ENCODE results near the gene ZNF407.

ZNF407 gene

DNA sequence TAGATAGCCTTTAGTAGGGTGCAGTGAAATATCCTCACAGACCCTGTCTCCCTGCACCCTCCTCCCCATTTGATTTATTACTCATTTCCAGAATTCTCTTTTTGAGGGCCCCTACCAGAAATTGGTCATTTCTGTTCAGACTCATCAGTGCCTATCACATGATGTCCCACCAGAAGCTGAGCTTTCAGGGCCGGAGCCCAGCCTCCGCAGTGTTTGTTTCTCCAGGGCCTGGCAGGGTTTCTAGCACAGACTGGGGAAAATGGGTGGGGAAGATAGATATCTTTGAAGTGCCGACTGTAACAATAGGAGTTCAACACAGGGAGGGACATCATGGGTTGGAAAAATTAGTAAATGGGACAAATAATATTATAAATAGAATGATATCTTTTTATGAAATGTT lies 403.2 kb downstream of the ZNF407 start:
- no peaks in the 10 kb centered on the region for H3K4me1 Mint-ChIP-seq
- peaks cover 9% of the 10 kb centered on the region for H3K36me3 Mint-ChIP-seq
- ATAC-seq (ENCODE audit: low read depth) (no peak), DNase-seq (ENCODE audit: low spot score in 2 of 2) (no peak)
- no peaks in the 10 kb centered on the region for H3K9me3 Mint-ChIP-seq
- no peaks in the 10 kb centered on the region for H3K27me3 Mint-ChIP-seq
- H3K4me3 Mint-ChIP-seq = no peak overlapping the region
- no peak overlapping the region for H3K27ac Mint-ChIP-seq

DNA sequence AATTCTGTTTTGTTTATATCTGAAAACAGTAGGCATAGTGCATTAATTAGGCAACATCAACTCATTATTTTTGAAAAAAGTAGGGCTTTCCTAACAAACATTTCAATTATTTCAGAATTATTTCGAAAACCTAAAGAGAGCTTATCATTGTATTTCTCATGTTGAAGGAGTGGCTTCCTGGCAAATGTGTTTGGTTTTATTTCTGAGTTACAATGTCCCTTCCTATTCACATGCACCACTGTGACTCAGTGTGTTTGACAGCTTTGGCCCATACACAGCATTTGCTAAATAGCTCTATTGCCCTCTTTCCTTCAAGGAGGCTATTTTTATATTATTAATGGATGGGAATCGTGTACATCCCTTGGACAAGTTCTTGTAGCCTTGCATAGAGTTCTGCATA lies 405.4 kb downstream of the ZNF407 start:
- ATAC-seq (ENCODE audit: low read depth) (no peak), DNase-seq (ENCODE audit: low spot score in 2 of 2) (no peak)
- Mint-ChIP-seq H3K9me3 (no peaks in the 10 kb centered on the region), H3K4me3 (no peak overlapping the region), H3K36me3 (peaks cover 10% of the 10 kb centered on the region), H3K4me1 (no peaks in the 10 kb centered on the region), H3K27ac (no peak overlapping the region), H3K27me3 (no peaks in the 10 kb centered on the region)

DNA sequence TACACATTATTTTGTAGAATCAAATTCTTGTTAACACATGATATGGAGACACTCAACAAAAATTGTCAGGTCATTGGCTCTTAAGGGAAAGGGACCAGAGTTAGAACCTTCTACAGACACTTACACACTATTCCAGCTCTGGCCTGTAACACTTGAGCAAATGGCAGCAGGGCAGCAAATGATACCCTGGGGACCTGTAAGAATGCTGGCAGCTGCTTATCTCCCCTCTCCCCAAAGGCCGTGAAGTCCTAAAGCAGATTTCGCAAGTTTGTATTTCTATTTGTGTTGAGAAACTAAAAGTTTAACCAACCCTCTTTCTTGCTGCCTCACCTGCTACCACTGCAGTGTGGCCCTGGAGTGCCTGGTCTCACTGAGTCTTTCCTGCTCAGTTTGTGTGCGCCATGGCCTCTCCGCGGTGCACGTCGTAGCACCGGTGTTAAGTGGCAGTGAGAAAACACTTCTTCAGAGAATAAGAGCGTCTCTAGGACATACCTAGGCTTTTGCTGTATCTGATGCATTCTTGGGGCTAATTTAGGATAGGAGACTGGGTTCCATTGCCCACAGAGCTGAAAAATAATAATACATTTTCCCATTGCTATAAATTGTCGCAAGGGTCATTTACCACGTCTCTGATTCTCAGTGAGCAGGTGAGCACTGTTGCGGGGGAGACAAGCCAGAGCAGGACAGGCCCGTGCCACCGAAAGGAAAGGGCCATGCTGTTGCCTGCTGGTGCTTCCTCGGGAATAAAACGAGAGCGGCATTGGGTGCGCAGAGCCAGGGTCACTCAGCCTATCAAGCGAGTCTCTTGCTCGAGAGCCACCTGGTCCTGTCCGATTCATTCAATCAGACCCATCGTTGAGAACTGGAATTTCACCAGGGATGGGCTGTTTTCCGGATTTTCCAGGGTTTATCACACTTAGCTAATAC lies 406.4 kb downstream of the ZNF407 start:
- Mint-ChIP-seq H3K9me3 (no peaks in the 10 kb centered on the region), H3K4me1 (no peaks in the 10 kb centered on the region), H3K27me3 (no peaks in the 10 kb centered on the region), H3K27ac (no peak overlapping the region), H3K36me3 (peaks cover 7% of the 10 kb centered on the region), H3K4me3 (no peak overlapping the region)
- DNase-seq (ENCODE audit: low spot score in 2 of 2) = no peak
- ATAC-seq (ENCODE audit: low read depth) = no peak

DNA sequence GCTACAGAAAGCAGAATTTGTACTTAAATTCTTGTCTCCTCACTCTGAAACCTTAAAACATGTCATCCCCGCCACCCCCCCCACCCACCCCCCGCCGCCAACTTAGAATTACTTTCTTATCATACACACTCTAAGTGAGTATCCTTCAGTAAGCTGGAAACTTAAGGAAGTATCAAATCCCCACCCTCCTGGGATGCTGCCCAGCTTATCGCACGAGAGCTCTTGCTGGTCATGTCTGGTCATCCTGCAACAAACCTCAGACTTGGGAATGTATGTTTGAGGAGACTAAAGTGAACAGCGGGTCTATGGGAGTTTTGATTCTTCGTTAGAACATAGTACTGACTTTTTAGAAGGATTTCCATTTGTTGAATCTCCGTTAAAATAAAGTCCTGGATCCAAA lies 408.0 kb downstream of the ZNF407 start:
- Mint-ChIP-seq H3K27me3 (no peaks in the 10 kb centered on the region), H3K36me3 (peaks cover 11% of the 10 kb centered on the region), H3K4me3 (no peak overlapping the region), H3K27ac (no peak overlapping the region), H3K9me3 (no peaks in the 10 kb centered on the region), H3K4me1 (no peaks in the 10 kb centered on the region)
- ATAC-seq (ENCODE audit: low read depth) (no peak), DNase-seq (ENCODE audit: low spot score in 2 of 2) (no peak)

DNA sequence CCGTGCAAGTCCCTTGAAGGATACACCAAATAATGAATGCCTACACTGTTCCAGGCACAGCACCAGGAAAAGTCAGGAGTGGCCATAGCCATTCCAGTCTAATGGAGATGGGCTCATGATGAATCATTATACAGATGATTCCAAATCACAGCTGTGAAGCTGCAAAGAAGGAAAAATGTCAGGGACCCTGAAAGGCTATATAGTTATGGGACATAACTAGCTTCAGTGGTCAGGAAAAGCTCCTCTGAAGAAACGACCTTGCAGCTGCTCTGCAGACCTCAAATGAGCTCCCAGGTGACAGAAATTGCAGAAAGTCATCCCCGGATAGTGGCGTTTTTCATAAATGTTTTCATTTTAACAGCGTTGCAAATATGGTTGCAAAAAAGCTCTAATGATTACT lies 410.5 kb downstream of the ZNF407 start:
- Mint-ChIP-seq H3K27me3 (no peaks in the 10 kb centered on the region), H3K27ac (no peak overlapping the region), H3K9me3 (no peaks in the 10 kb centered on the region), H3K4me1 (no peaks in the 10 kb centered on the region), H3K4me3 (no peak overlapping the region), H3K36me3 (peaks cover 11% of the 10 kb centered on the region)
- ATAC-seq (ENCODE audit: low read depth) (no peak), DNase-seq (ENCODE audit: low spot score in 2 of 2) (no peak)

DNA sequence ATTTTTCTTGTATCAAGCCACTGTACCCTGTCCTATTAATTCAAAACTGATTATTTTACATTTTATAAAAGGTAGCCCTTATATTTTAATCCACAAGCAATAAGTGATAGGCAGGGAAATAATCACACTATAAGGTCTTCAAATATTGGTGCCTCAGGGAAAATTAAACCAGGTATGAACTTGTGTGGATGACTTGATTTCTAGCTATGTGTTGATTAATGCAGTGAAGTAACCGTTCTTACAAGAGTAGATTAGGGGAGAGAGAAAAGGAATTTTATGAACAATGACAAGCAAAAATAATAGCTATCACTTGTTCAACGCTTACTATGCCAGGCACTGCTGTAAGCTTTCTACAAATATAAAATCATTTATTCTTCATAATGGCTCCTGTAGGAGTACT lies 411.6 kb downstream of the ZNF407 start:
- H3K4me3 Mint-ChIP-seq = no peak overlapping the region

DNA sequence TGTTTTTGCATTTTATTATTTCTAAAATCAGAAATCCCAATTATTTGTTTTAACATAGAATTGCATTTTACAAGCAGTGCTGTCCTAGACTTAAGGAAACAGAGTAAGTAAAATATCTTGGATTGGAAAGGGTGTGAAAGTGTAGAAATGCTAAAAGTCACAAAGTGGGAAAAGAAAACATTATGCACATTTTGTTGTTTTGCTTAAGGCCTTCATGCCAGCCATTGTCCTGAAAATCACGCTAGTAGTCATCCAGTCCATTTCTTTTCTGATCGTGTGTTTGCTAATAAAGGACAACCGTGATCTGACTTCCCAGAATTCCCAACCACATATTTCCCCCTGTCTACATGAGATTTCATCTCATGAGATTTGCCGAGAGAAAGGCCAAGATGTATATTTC lies 412.2 kb downstream of the ZNF407 start:
- Mint-ChIP-seq H3K4me1 (peaks cover 6% of the 10 kb centered on the region), H3K27me3 (no peaks in the 10 kb centered on the region), H3K4me3 (no peak overlapping the region), H3K27ac (no peak overlapping the region), H3K36me3 (peaks cover 9% of the 10 kb centered on the region), H3K9me3 (no peaks in the 10 kb centered on the region)
- ATAC-seq (ENCODE audit: low read depth) (no peak), DNase-seq (ENCODE audit: low spot score in 2 of 2) (no peak)

More for the DNA sequence above, 411.6 kb downstream of the ZNF407 start:
- H3K9me3 Mint-ChIP-seq = no peaks in the 10 kb centered on the region
- no peak for DNase-seq (ENCODE audit: low spot score in 2 of 2)
- H3K27ac Mint-ChIP-seq = no peak overlapping the region
- H3K4me1 Mint-ChIP-seq = peaks cover 4% of the 10 kb centered on the region
- no peaks in the 10 kb centered on the region for H3K27me3 Mint-ChIP-seq
- ATAC-seq (ENCODE audit: low read depth) = no peak
- H3K36me3 Mint-ChIP-seq = peaks cover 9% of the 10 kb centered on the region

DNA sequence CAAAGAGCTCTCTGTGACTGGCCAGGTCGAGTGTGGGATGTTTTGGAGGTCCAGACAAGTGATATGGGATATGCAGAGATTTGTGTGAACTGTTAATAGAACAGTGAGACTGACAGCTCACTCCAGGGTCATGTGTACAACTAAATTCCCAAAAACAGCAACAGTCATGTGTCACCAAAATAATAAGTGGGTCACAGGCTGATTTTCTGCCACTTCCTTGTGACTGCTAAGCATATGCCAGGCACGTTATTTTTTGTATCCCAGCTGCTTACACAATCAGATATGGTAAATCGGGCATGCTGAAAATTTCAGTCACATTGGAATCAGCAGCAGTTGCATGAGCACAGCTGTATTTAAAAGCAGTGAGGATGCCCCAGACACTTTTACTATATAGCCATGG lies 412.6 kb downstream of the ZNF407 start:
- DNase-seq (ENCODE audit: low spot score in 2 of 2) (no peak), ATAC-seq (ENCODE audit: low read depth) (no peak)
- Mint-ChIP-seq H3K4me3 (no peak overlapping the region), H3K27me3 (no peaks in the 10 kb centered on the region), H3K9me3 (no peaks in the 10 kb centered on the region), H3K4me1 (peaks cover 8% of the 10 kb centered on the region), H3K36me3 (peaks cover 9% of the 10 kb centered on the region), H3K27ac (no peak overlapping the region)

DNA sequence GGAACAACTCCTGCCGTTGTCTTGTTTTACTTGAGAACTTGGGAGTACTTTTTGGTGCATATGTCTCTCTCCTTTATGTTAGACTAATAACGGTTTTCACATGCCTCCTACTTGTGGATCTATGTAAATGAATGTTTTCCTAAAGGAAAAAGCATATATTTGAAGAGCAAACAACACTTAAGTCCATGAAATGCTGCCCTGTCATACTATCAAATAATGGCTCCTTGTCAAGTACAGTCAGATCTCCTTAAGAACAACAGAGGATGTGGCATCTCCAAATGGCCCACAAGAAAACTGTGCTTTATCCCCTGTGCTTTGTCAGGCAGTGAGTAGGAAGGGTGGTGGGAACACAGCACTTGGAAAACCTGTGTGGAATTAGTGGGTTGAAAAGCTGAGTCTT lies 413.0 kb downstream of the ZNF407 start:
- no peaks in the 10 kb centered on the region for H3K27me3 Mint-ChIP-seq
- peaks cover 9% of the 10 kb centered on the region for H3K36me3 Mint-ChIP-seq
- H3K9me3 Mint-ChIP-seq = no peaks in the 10 kb centered on the region
- peaks cover 11% of the 10 kb centered on the region for H3K4me1 Mint-ChIP-seq
- no peak for DNase-seq (ENCODE audit: low spot score in 2 of 2)
- no peak overlapping the region for H3K27ac Mint-ChIP-seq
- no peak for ATAC-seq (ENCODE audit: low read depth)
- no peak overlapping the region for H3K4me3 Mint-ChIP-seq

DNA sequence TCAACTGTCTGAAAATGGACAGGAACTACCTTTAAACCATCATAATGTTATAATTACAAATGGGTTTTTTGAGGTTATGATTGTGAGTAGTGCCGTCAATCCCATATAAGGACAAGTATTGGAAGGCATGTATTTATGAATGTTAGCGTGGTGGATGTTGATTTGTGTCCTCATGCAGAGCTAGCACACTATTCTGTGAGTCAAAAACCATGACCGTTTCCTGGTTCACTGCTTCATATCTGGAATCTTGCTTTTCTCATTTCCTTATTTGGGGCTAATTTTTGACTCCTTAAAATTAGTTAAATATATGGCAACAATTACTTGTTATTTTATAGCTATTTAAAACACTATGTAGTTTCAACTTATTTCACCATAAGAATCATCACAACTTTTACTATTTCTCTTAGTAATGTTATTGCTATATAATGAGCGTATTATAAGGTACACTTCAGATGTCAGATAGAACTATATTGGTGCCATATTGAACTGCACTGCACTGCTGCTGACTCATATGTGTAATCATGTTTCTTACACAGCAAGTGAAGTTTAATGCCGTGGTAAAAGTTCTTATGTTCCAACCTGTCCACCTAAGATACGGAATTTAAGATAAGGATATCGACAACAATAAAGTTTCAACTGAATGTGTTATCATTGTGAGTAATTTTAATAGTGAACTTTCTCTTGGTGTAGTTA lies 418.5 kb downstream of the ZNF407 start:
- H3K36me3 Mint-ChIP-seq = peaks cover 8% of the 10 kb centered on the region
- DNase-seq (ENCODE audit: low spot score in 2 of 2) = no peak
- H3K9me3 Mint-ChIP-seq = peaks cover 1% of the 10 kb centered on the region
- no peak overlapping the region for H3K27ac Mint-ChIP-seq
- no peak for ATAC-seq (ENCODE audit: low read depth)
- no peak overlapping the region for H3K4me3 Mint-ChIP-seq
- H3K4me1 Mint-ChIP-seq = peaks cover 13% of the 10 kb centered on the region
- H3K27me3 Mint-ChIP-seq = no peaks in the 10 kb centered on the region

DNA sequence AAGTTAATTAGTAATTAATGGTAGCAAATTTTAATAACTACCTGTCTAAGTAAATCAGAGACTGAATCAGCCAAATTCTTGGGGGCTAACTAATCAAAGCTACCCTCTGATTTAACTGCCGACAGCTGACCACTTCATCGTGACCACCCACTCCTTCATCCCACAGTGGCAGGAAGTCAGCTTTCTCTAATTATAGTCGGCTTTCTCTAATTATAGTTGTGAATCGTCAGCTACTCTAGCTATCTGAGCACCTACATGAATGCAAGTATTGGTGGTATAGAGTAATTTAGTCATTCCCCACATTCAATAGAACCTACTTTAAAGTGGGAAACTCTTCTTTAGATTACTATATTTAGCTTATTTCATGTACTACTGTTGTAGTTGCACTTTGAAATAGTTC lies 425.8 kb downstream of the ZNF407 start:
- Mint-ChIP-seq H3K9me3 (peaks cover 1% of the 10 kb centered on the region), H3K4me1 (peaks cover 5% of the 10 kb centered on the region), H3K27ac (no peak overlapping the region), H3K27me3 (no peaks in the 10 kb centered on the region), H3K36me3 (peaks cover 29% of the 10 kb centered on the region), H3K4me3 (no peak overlapping the region)
- no peak for DNase-seq (ENCODE audit: low spot score in 2 of 2)
- no peak for ATAC-seq (ENCODE audit: low read depth)

DNA sequence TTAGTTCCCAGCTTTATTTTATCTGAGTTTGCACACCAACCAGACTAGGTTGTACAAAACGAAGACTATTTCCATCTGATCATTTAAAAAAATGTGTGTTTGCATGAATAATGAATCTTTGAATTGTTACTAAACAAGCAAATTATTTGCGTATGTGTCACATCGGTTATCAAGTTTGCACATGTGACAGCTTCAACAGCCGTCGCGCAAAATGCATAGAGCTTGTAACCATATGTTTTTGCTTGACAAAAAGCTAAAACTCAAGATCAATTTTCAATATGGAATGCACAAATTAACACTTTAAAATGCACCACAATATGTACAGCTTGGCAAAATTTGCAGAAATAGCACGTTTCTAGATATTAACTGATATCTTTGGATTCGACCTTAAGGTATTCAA lies 427.2 kb downstream of the ZNF407 start:
- peaks cover 9% of the 10 kb centered on the region for H3K4me1 Mint-ChIP-seq
- H3K27ac Mint-ChIP-seq = no peak overlapping the region
- peaks cover 27% of the 10 kb centered on the region for H3K36me3 Mint-ChIP-seq
- H3K4me3 Mint-ChIP-seq = no peak overlapping the region
- H3K9me3 Mint-ChIP-seq = no peaks in the 10 kb centered on the region
- no peak for DNase-seq (ENCODE audit: low spot score in 2 of 2)
- no peaks in the 10 kb centered on the region for H3K27me3 Mint-ChIP-seq
- no peak for ATAC-seq (ENCODE audit: low read depth)

DNA sequence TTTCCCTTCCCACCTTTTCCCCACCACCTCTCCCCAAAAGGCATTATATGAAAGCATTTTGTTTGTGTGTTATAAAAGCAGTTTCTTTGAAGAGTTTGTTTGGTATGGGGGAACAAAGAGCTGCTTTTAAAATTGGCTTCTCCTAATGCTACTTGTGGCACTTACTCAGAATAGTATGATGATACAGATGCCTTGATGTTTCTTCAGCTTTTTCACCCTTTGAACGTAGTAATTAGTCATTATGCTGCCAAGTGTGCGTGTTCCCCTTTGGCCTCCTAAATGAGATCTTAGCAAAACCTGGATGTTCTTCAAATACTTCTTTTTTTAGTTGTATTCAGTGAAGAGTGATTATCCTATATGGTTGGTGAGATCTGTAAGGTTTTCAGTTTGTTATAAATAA lies 427.9 kb downstream of the ZNF407 start:
- peaks cover 9% of the 10 kb centered on the region for H3K4me1 Mint-ChIP-seq
- H3K27me3 Mint-ChIP-seq = no peaks in the 10 kb centered on the region
- H3K9me3 Mint-ChIP-seq = no peaks in the 10 kb centered on the region
- peaks cover 27% of the 10 kb centered on the region for H3K36me3 Mint-ChIP-seq
- ATAC-seq (ENCODE audit: low read depth) (no peak), DNase-seq (ENCODE audit: low spot score in 2 of 2) (no peak)
- no peak overlapping the region for H3K27ac Mint-ChIP-seq
- no peak overlapping the region for H3K4me3 Mint-ChIP-seq

DNA sequence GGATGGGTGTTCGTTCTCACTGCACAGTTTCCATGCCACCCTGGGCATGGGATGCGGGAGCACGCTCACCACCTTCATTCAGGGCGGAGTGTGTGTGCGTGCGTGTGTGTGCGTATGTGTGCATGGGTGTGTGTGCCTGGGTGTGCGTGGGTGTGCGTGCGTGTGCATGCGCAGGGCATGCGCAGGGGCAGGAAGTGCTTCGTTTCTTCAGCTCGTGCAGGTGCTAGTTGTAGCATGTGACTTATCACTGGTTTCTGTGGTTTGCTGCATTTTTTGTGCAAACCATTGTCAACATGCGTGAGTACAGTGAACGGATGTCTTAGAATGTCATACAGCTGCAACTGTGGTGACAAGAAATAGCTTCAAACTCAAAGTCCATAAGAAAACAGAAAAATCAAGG lies 431.8 kb downstream of the ZNF407 start:
- Mint-ChIP-seq H3K9me3 (no peaks in the 10 kb centered on the region), H3K36me3 (peaks cover 25% of the 10 kb centered on the region), H3K27ac (no peak overlapping the region), H3K4me1 (peaks cover 4% of the 10 kb centered on the region), H3K4me3 (no peak overlapping the region), H3K27me3 (no peaks in the 10 kb centered on the region)
- DNase-seq (ENCODE audit: low spot score in 2 of 2) (no peak), ATAC-seq (ENCODE audit: low read depth) (no peak)

Data from memory B cell (primary cell).